HG02588 (cell line): ENCODE measurements around the gene ZBTB7B.

Experiments used
- ATAC-seq: cut with Tn5 transposase; IDR thresholded peaks from one replicate; pipeline ENCODE4 v1.9.1; 2021; ENCODE audit warnings: mild to moderate bottlenecking, moderate library complexity; ENCODE audit not compliant: unreplicated experiment

Gene ZBTB7B

DNA sequence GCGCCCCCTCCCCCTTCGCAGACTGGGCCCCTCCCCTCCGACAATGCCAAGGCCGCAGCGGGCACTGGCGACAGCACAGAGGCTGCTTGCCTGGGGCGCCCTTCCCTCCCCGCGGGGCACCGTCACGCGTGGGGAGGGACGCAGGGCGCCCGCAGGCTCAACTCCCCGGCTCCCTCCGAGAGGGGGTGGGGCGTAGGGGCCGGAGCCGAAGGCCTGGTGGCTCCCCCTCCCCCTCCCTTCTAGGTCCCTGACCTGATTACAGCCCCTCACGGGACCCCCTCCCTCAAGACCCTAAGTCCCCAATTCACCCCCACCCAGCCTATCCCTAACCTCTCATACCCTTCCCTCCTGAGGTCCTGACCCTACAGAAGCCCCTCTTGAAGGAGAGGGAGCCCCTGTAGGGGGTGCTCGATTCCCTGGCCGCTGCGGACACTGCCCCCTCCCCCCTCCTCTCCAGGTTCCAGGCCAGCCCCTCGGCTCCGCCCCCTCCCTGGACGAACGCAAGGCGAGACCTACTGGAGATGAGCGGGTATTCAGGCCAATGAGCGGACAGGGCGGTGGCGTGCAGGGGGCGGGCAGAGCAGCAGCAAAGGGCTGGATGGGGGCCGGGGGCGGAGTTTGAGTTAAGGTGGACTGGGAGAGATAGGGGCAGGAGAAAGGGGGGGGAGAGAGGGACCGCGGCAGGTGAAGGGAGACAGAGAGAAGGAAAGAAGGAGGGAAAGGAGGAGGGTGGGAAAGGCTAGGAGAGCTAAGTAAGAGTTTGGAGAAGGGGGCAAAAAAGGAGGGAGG, 733 bp upstream of the ZBTB7B start:
- peak; percentile 54 for ATAC-seq

DNA sequence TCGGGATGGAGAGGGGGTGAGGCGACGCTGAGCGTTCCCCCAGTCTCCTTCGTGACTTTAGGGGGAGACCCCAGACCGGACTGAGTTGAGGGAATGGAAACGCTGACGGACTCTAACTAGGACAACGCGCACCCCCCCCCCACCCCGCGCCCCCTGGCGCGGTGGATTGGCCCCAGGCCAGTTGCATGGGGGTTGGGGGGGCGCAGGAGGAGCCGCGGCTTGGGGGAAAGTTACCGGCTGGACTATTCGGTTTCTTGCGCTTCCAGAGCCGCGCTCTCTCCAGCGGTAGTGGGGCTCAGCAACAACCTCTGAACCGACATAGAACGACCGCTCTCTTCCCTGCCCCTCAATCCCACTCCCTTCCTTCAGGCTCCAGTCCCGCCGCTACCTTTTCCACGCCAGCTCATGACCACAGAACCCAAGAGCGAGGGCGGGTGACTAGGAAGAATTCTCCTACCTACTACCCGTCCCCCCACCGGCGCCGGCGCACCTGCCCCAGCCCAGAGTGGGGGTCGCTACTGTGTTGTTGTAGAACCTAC, 694 bp downstream of the ZBTB7B start:
- no peak for ATAC-seq

- no peak for ATAC-seq
These were observed 1.3 kb downstream of the ZBTB7B start for GRCh38 chr1:155003766-155004351.

GRCh38 chr1:155004352-155005075, 1.9 kb downstream of the ZBTB7B start:
- ATAC-seq = no peak

DNA sequence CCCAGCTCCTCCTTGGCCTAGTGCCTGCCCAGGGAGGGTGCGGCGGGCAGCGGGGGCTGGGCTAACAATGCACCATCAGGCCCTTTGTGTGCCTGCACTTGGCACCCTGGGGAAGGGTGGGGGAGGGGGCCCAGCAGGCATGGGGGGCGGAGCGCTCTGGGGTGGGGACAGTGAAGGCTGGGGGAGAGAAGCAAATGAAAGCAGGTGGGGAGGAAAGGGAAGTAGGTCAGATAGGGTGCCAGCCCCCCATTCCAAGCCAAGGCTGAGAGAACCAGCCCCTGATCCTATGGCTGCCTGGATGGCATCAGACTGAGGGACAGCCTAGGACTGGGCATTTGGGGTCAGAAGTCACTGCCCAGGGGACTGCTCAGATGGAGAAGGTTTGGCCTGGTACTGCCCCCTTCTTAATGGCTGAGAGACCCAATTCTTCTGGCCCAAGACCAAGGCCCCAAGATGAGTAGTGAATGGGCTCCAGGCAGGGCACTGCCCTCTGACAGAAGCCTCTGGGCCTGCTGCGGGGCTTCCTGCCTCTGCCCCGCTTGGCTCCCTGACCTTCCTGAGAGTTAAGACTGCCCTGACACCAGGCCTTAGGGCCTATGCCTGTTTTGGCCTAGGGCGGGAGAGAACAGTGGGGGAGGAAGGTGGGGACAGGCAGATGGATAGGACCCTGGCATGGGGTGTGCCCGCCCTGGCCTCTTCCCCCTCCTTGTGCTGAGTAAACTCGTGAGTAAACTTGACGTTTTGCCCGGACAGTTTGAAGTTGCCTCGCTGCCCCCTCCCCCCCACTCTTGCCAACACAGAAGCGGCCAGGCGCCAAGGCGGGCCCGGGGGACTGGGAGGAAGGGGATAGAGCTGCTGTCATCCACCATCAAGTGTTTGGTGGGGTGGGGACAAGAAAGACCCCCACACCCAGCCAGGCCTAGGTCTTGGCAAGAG, 2.7 kb downstream of the ZBTB7B start:
- no peak for ATAC-seq

- ATAC-seq = no peak
These were observed 4.0 kb downstream of the ZBTB7B start for GRCh38 chr1:155006601-155007101.

DNA sequence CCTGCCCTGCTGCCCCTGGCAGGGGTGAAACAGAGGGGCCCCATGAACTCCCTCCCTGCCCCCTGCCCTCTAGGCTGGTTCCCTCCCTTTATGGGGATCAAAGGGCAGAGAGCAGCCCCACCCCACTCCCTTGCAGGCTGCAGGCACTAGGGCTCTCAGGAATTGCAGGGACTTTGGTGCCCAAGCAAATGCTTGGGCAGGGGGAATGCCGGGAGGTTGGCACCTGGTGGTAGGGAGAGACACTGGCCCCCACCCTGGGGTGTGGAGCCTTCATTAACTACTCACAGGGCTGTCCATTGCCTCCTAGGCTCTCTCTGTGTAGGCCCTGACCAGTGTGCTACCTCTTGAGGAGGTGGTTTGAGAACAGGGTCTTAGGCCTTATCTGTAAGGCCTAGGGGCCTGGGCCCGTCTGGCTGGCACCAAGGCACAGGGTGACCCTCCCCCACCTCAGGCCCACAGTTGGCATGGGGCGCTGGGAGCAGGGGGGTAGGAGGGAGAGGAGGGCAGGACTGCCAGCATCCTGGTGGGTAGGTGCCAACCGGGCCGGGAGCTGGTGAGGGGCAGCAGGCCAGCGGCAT, 4.7 kb downstream of the ZBTB7B start:
- ATAC-seq = no peak

- no peak for ATAC-seq
These were observed 5.7 kb downstream of the ZBTB7B start for GRCh38 chr1:155008015-155008941.

DNA sequence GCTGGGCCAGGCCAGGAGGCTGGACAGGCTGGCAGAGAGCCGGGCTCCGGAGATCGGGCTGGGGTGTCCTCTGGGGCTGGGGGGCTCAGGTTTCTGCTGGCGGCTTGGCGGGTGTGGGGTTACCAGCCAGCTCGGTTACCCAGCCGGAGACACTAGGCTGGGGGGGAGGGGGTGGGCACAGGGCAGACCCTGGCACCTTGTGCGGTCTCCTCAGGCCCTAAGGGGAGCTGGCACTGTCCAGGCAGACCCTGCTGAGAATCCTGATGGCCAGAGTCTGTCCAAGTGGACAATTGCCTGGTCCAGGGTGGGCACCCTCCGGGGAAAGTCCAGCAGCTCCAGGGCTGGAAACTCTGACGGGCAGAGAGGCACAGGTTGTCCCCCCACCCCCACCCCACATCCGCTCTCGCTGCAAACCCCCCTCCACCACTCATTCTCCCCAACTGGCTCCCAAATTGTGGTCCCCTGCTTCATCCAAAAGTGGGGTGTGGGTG, 6.7 kb downstream of the ZBTB7B start:
- ATAC-seq = no peak

DNA sequence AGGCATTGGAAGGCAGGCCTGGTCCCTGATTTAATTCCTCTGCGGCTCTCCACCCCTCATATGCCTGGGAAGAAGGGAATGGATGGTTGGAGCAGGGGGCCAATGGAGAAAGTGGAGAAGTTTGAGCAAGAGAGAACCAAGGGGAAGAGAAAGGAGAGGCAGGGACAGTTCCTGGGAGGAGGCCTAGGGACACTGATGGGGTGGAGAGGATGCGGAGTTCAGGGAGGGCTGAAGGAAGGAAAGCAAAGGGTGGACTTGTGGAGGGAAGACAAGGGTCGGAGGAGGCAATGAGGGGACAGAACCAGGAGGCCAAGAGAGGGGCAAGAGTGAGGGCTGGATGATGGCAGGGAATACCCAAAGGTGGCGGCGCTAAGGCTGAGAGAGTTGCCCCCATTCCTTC, 7.1 kb downstream of the ZBTB7B start:
- ATAC-seq = no peak

DNA sequence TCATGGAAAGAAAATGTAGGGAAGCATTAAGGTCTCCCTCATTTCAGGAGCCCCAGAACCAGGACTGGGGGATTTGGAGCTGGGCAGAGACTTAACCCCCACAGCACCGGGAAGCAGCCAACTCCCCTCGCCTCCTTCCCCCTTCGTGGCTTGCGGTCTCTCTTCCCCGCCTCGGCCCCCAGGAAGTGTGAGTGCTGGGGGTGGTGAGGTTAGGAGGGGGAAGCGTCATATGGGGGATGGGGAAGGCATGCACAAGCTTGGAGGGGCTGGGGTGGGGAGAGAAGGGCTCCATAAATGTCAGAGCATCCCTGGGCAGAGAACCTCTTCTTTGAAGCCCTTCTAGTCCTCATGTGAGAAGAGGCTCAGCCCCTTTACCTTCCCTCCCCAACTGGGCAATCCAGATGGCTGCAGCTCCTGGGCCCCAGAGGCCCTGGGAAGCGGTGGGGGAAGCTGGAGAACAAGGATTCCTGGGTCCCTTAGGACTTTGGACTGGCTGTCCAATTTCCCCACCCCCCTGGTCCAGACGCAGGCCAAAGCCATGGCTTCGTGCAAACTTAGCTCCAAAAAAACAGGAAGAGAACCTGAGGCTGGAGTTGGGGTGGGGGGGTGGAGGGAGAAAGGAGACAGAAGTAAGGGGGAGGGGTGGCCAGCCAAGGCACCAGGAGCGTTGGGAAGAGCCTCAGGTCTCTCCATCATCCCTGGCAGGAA, 7.8 kb downstream of the ZBTB7B start:
- ATAC-seq = no peak

DNA sequence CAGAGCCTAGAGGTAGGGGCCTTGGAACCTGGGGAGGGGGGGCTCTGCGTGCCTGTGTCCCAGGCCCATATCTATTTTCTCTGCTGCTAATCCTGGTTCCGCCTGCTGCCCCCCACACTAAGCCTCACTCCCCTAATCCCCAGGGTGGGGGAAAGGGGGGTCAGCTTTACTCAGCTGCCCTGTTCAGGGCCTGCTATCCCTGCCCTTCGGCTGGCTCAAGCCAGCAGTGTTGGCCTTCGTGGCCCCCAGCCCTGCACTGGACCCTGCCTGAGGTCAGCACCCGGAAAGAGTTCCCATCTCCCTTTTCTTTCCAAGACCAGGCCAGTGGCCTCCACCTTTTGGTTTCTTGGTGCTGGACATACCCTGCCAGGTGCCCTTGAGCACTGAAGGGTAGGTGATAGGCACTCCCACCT, 8.4 kb downstream of the ZBTB7B start:
- no peak for ATAC-seq

DNA sequence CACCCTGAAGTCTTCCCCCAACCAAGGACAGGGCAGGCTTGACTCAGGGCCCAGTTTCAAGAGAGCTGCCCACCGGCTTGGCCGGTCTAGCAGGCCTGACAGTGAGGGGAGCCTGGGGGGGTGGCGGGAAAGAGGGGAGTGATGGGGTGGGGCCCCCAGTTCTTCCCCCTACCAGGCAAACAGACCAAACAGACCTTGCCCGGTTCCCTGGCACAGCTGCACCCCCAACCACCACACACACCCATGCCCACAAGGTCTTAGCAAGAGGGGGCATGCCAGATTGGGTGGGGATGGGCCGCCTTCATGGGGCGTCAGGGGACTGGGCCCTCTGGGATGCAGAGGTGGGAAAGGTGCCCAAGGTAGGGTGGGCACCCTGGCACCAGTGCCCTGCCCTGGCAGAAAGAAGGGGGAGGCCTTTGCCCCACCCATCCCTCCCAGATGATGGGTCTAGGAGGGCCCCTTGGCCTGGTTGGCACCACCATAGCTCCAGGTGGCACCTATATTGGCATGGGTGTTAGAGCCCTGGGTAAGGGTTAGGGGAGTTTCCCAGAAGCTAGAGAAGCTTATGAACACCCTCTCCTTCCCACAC, 8.9 kb downstream of the ZBTB7B start:
- no peak for ATAC-seq

- no peak for ATAC-seq
These were observed 9.5 kb downstream of the ZBTB7B start for GRCh38 chr1:155012026-155012546.

GRCh38 chr1:155012776-155013602, 10.4 kb downstream of the ZBTB7B start:
- no peak for ATAC-seq

DNA sequence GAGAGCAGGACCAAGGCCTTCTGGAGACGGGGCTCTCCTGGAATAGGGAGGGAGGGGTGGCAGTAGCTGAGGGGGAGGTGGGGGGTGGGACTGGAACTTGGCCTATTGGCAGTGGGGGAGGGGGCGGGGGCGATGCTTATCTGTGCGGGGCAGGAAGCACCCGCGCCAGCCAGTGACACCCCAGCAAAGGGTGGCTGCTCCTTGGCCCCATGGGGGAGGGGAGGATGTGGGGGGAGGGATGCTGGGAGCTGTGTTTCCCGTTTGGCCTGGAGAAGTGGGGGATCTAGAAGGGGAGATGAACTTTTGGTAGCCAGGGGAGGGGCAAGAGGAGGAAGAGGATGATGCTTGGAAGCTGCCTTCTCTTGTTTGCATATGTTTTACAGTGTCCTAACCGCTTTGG, 11.0 kb downstream of the ZBTB7B start:
- ATAC-seq = no peak
